GM15510 (cell line): ENCODE data around the gene ARMCX5.

ENCODE experiments used
- POLR2A ChIP-seq: IDR thresholded peaks from 3 replicates; pipeline ENCODE4 v1.6.1; 2011; ENCODE audit warnings: borderline replicate concordance; ENCODE audit not compliant: insufficient read length; ENCODE audit errors: extremely low read depth

ARMCX5 gene

GRCh38 chrX:102599084-102599950 lies at the start of gene ARMCX5:
ARMCX5 (plus strand) TSS chrX:102599515; CDS start chrX:102602142, 2,627 bp downstream.
- peak; percentile 57 for TF ChIP-seq POLR2A

- TF ChIP-seq POLR2A: no peak
These were observed 40.7 kb upstream of the ARMCX5 start for GRCh38 chrX:102558607-102559006.

GRCh38 chrX:102560423-102561068 lies 38.8 kb upstream of the ARMCX5 start:
- no peak for TF ChIP-seq POLR2A

- no peak for TF ChIP-seq POLR2A
These were observed 18.4 kb upstream of the ARMCX5 start for GRCh38 chrX:102580891-102581290.

DNA sequence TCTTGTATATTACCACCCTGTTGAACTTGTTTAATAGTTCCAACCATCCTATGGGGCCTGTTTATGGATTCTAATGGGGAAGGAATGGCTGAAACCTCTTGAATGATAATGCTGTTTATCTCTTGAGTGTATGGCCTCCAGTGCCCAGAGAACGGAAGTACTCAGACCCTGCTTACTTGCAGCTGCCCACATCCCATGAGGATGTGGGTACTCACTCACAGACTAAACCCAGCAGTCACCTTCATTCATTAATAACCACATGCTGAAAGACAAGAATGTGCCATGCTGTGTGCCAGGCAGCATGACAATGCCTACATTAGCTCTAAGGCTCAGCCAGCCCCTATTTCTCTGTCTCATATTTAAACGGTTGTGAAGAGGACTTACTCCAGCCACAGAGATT lies 5.9 kb upstream of the ARMCX5 start:
- TF ChIP-seq POLR2A: no peak

- TF ChIP-seq POLR2A: no peak
These were observed 750 bp downstream of the ARMCX5 start for GRCh38 chrX:102599951-102600579.

- TF ChIP-seq POLR2A: no peak
These were observed 5.0 kb downstream of the ARMCX5 start for GRCh38 chrX:102604327-102604726.

DNA sequence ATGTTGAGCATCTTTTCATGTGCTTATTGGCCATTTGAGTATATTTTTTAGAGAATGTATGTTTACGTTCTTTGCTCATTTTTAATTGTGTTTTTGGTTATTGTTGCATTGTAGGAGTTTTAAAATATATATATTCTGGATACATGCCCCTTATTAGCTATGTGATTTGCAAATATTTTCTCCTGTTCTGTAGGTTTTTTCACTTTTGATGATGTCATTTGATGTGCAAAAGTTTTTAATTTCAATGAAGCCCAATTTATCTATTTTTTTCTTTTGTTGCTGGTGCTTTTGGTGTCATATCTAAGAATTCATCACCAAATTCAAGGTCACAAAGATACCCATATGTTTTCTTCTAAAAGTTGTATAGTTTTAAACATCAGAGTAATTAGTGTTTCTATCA lies 6.8 kb downstream of the ARMCX5 start:
- TF ChIP-seq POLR2A: no peak

- TF ChIP-seq POLR2A: no peak
These were observed 11.6 kb downstream of the ARMCX5 start for GRCh38 chrX:102610905-102611304.

DNA sequence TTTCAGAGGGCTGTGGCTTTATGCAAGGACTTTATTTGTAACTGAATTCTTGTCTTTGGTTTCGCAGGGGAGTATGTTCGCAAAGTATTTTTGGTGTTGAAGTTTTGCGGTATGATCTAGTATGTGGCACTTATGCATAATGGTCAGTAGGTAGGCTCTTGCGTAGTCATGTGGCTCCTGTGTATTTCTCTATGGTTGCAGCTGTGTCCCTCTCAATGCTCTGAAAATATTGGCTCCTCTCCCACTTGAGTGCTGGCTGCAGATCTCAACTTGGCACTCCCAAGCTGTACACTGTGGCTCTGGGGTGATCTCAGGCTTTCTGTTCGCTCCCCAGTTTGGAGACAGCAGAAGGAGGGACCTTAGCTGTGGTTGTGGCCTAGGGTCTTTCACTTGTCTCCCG lies 24.8 kb downstream of the ARMCX5 start:
- no peak for TF ChIP-seq POLR2A

GRCh38 chrX:102627640-102628039 lies 28.3 kb downstream of the ARMCX5 start:
- TF ChIP-seq POLR2A: no peak

DNA sequence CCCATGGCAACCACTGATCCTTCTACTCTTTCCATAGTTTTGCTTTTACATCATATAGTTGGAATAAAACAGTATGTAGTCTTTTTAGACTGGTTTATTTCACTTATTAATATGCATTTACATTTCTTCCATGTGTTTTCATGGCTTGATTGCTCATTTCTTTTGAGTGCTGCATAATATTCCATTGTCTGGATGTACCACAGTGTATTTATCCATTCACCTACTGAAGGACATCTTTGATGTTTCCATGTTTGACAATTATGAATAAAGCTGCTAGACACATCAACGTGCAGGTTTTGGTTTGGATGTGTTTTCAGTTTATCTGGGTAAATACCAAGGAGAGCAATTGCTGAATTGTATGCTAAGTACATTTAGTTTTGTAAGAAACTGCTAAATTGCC lies 38.2 kb downstream of the ARMCX5 start:
- TF ChIP-seq POLR2A: no peak

DNA sequence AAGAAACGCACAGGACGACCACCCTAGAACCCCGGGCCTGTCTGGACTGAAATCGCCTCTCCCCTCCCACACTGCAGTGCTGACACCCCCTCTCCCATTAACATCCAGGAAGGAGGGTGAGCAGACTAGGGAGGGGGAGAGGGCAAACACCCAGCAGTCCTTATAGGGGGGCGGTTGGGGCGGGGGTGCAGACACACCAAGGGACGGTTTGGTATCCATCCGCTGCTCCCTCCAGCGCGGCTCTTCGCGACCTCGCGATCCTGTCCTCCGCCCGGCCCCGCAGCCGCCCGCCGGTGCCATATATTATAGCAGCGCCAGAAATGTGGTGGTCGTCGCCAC lies 51.6 kb downstream of the ARMCX5 start:
- no peak for TF ChIP-seq POLR2A

DNA sequence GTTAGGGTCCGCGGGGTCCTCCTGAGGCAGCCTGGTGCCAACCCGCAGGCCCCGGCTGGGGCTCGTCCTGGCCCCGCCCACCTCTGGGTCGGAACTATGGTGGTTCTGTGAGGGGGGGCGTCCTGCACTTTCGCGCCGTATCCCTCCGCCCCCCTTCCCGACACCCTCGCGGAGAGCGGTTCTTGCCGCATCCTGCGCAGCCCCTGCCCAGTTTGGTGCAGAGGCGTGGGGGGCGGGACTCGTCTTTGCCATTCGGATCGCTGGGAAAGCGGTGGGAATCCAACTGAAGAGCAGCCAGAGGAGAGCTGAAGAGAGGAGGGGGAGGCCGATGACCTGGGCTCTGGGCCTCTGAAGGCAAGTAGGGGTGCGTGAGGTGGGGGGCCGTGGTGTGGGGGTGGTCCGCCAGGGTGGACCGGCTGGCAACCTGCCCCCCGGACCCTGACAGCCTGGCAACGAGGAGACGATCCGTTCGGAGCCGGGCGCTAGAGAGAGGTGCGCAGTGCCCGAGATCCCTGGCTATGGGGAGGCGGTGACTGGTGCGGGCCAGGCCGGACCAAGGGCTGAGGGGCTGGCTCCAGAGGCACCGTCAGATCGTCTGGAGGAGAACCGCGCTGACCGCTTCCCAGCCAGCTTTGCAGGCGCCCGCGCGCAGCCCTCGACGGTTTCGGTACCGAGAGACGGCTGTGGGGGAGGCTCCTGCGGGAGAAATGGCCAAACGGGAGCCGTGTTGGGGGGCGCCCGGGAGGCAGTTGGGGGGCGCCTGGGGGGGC lies 52.1 kb downstream of the ARMCX5 start, which contains the start of gene GPRASP1:
Gene GPRASP1 (plus strand): TSS at position 242 of the 770 bp plus-strand sequence. CDS start 2,431 bp downstream, outside the sequence.
- TF ChIP-seq POLR2A: no peak

GRCh38 chrX:102652031-102652688 lies 52.8 kb downstream of the ARMCX5 start:
- no peak for TF ChIP-seq POLR2A
